Fibroblast of lung (primary cell): ENCODE results near the gene DDX25.

Experiments used
- CTCF ChIP-seq, 2 donors: IDR thresholded peaks in 1 of 2; conservative IDR thresholded peaks in 1 of 2; 1 replicate in 1 of 2; 2 replicates in 1 of 2; pipeline ENCODE4 v1.5.1; 2011 to 2012; ENCODE audit warnings: low read length in 2 of 2, control low read depth in 1 of 2, inconsistent platforms in 1 of 2, low read depth in 1 of 2, mild to moderate bottlenecking in 1 of 2
- EZH2 ChIP-seq: IDR thresholded peaks from 2 replicates; pipeline ENCODE4 v1.5.1; 2012; ENCODE audit warnings: low read length, control low read depth, mild to moderate bottlenecking; ENCODE audit errors: missing control alignments

- TF ChIP-seq CTCF (conservative IDR thresholded peaks at IDR 0.05 in 1 of 2, IDR thresholded peaks at IDR 0.05 in 1 of 2; ENCODE audit: low read depth in 1 of 2, low read length in 2 of 2) (no peak), EZH2 (no peak)
These were observed 30.3 kb upstream of the DDX25 start for GRCh38 chr11:125873881-125874555.
